NCI-H2227 (cell line): ENCODE data around the gene HMSD.
A peak's percentile ranks its signal among the peaks of the same experiment; 100 is the strongest.

Experiments
- DNase-seq: peaks from one replicate; lab custom pipeline; 2025; ENCODE audit not compliant: unreplicated experiment; lab: John Stamatoyannopoulos, UW

The HMSD gene

DNA sequence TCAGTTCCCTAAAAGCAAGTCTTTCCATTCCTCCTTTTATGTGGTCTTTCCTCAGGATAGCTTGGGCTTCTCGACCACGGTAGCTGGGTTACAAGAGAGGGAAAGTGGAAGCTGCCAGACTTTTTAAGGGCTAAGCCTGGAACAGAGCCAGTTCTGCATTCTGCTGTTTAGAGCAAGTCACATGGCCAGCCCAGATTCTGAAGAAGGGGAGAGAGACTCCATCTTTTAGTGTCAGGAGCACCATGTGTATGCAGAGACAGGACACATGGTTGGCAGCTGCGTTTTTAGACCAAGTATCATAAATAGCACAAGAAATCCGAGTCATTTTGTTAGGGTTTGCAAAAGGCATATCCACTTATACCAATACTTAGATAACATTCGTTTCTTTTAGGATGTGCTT is 4.7 kb downstream of the HMSD start:
- DNase-seq, result no peak

DNA sequence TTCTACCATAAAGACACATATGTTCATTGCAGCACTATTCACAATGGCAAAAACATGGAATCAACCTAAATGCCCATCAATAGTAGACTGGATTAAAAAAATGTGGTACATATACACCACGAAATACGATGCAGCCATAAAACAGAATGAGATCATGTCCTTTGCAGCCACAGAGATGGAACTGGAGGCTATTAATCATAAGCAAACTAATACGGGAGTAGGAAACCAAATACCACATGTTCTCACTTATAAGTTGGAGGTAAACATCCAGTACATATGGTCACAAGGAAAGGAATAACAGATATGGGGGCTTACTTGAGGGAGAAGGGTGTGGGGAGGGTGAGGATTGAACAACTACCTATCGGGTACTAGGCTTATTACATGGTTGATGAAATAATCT is 7.7 kb downstream of the HMSD start:
- DNase-seq, result no peak

DNA sequence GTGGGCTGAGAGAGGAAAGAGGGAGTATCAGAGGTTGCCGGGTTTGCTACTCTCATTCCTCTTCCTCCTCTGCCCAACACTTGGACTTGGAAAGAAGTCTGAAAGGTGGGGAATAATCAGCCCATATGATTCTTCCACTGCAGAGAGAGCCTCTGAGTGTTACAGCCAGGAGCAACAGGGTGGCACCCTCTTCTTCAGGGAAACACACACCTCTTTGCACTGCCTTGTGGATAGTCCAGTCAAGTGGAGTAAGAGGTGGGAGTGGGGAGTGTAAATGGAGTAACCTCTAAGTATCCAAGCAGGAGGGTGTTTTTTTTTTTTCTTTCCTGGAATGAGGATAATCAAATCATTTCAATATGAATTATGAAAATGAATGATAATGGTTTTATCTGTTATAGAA is 11.8 kb downstream of the HMSD start:
- no peak for DNase-seq

DNA sequence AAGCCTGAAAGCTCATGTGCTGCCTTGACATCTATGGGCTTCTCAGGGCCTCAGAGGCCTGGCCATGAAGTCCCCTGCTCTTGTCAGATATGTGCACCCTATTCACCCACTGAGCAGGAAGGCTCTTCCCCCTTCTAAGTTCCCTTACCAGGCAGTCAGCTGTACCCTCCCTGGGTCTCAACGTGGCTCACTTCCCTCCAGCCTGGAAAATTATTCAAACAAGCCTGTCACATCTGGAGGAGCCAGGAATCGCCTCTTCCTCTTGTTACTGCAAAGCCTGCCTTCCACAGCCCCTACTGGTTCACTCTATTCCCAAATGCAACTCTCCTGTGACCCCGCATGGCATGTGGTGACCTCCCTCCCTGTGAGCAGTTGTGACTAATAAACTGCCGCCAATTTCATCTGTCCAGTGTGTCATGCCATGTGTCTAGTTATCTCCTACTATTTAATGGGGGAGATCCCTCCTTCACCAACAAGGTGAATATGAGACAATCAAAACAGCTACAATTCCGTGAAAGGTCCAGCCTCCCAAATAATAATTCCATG is 12.4 kb downstream of the HMSD start:
- DNase-seq, result no peak

DNA sequence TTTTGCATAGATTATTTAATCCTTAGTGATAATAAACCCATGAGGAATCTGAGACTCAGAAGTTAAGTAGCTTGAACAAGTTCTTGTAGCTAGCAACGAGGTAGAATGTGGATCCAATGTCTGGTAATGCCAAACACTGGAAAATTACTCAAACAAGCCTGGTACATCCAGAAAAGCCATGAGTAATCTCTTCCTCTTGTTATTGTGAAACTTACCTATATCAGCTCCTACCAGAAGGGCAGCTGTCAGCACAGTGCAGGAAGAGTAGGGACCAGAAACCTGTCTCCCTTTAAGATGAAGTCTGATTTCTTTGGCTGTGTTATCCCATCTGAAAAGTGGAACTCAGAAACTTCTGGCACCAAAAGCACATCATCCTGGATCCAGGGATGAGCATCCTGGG is 13.0 kb downstream of the HMSD start:
- no peak for DNase-seq

DNA sequence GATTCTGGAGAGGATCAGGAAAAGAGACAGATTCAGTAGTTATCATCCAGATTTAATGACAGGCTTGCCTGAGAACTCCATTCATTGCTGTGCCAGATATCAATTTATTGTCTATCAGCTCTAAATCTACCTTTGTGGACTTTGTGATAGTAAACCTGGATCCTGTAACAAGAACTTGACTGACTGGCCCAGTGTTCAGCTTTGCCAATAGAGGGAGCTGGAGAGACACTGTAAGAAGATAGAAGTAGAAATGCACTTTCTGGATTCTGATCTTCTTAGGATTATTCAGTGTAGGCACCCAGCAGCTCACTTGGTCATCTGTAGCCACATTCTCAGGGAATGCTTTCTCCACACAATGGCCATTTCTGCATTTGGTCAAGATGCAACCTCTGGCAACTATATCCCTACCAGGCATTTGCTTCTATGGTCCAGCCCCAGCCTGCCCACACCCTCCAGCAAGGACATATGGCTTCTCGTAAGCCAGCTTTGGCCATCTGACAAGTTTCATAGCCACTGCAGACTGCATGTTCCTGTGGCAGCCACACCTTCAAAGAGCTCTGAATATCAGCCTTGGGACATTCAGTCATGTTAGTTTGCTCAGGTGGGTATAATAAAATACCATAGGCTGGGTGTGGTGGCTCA is 14.6 kb downstream of the HMSD start:
- DNase-seq, result peak; percentile 65

DNA sequence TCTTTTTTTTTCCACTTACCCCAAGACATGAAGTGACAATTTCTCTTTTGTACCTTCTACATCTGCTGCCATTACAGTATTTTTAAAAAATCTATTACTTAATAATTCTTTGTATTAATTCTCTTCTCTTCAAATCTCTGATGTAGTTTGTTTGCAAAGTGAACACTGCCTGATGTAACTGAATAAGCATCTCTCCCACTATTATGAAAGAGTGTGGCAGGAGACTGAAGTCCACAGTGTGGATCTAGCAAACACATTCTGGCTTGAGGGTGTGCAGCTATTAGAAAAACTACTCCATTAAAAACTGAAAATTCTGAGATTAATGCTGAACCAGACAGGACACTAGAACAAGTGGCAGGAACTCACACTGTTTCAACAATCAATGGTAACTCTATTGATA is 15.8 kb downstream of the HMSD start:
- DNase-seq, result no peak

DNA sequence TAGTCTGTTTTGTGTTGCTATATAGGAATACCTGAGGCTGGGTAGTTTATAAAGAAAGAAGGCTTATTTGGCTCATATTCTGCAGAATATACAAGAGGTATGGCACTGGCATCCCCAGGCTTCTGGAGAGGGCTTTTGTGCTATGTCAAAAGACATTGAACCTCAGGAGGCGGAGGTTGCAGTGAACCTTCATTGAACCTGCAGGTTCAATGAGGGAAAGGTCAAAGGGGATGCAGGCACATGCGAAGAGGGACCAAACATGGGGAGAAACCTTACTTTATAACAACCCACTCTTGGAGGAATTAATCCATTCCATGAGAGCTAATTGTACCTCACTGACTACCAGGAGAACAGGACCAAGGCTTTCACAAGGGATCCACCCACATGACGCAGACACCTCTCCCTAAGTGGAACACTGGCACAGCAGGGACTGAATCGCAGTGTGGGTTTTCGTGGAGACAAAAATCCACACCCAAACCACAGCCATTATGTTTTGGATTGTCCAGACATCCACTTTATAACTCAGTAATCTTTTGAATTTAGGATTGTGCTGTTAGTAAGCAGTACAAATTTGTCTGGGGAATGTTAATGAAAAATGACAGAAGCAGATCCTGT is 16.7 kb downstream of the HMSD start:
- no peak for DNase-seq

DNA sequence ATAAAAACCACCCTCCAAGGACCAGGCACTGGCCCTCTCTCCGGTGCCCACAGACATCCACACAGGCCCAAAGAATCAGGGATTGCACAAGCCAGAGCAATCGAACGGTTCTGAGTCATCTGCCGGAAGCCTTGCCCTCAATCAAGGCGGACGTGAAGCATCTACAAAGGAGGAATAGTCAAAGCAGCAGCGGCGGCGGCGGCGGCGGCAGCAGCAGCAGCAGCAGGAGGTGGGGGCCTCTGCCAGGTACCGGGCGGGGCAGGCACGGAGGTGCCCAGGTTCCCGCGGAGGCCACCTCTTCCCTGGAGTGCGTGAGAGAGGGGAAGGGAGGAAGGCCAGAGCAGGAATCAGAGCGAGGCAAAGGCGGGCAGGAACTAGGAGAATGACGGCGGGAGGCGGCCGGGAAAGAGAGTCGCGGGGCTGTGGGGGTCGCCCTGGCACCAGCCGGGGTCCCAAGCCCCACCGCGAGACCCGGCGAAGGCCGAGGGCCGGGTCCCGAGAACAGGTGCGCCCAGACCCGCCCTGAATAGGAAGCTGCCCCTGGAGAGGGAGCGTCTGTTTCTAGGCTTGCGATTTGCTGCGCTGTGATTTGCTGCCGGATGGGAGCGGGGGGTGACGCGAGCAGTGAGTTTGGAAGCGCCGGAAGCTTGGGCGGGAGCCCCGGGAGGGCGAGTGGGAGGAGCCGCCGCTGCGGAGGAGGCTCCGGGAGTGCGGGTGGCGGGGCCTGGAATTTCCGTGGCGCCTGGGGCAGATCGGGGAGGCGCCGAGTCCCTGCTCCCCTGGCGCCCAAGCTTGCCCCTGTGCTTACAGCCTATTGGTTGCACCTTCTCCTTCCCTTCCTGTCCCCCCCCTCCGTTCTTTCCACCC is 21.1 kb downstream of the HMSD start, which contains the start of gene SERPINB8:
TSS of gene SERPINB8 (plus strand) at position 140 of the 867 bp plus-strand sequence. CDS start 8,228 bp downstream, outside the sequence.
- DNase-seq, result peak; percentile 97

DNA sequence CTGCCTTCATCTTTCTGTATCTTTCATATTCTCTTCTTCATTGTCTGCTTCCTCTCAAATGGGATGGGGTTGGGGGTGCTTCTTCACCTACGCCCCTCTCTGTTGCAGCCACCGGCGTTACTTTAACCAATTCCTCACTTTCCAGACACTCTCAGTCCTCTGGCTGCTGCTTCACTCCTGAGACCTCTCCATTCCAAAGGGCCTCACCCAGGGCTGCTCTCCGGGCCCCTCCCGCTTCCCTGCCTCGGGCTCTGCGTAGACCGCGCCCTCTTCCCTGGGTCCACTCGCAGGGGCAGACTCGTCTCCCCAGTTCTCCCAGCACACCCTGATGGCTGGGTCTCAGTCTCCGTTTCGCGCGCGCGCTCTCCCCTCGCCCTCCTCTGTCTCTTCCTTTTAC is 21.7 kb downstream of the HMSD start:
- DNase-seq, result peak; percentile 74

DNA sequence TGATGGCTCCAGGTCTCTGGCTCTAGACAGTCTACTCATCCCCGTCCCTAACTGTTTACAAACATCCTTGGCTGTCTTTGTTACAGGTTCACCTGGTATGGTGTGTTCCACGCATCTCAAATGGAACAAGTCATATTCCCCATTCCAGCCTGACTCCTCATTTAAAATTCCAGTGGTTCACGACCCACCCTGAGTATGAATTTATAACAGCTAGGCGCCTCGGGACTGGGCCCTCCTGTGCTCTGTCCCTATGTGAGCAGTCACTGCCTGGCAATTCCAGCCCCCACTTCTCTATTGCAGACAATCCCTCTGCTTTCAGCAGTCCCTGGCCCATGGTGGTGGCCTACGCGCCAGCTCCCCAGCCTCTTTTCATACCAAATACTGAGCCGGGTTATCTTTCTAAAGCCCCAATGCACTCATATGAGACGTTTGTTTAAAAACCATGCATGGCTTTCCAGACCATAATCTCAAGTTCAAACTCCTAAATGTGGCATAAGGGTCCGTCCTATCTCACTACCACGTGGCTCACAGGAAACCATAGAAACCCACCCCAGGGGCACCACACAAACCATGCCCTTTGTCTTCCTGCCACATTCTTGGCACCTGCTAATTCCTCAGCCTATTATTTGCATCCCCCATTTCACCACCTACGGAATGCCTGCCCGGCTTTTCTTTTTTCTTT is 22.4 kb downstream of the HMSD start:
- DNase-seq, result peak; percentile 61

DNA sequence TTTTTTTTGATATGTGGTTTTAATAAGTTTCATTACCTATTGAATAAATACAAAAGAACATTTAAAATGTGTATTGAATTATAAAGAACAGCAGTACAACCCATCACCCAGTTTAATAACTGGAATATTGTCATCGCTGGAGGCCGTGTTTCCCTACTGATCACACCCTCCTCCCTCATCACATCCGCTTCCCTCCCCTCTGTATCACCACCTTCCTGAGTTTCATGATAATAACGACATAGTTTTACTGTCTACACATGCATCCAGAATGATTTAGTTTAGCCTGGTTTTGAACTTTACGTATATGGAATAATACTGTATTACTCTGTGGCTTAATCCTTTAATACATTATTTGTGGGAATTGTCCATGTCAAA is 22.9 kb downstream of the HMSD start:
- DNase-seq, result no peak

DNA sequence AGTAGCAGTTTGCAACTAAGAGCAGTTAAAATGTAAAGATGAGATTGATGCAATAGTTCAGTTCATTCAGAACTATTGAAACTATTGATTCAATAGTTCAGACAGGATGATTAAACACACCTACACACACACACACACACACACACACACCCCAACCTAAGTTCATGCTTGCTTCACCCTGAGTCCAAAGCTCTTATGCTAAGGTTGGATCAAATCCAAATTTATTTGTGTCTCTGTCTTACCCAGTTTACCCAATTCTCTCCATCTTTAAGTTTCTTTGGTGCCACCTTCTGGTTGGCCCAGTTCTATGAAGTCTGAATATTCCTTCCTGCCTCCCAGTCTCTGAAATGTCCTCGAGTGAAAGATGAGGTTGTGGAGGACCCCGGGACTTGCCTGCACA is 25.9 kb downstream of the HMSD start:
- DNase-seq, result peak; percentile 44

DNA sequence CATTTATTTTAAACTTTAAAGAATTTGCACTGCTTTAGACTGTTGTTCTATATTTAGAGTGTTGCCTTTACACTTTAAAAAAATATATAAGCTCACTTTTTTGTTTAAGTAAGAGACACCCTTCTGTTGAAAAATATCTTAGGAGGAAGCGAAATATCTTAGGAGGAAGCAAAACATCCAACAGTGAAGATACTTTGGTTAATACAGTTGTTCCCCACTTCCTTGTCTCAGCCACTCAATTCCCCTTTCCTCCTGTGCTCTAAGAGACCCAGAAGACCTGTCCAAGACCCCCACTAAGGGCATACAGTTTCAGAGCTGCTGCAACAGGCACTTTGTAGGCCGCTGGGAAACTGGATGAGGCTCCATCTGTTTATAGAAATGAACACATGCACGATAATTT is 26.5 kb downstream of the HMSD start:
- no peak for DNase-seq

DNA sequence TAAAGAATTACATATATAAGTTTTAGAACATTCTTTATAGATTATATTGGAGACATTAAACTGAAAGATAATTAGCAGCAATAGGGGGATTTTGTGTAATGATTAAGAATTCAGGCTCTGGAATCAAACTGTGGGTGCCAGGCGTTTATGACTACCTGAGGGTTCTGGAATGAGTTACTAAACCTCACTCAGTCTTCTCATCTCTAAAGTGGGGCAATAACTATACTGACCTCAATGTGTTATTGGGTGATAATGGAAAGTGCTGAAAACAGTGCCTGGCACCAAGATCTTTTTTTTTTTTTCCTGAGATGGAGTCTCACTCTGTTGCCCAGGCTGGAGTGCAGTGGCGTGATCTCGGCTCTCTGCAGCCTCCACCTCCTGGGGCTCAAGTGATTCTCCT is 27.9 kb downstream of the HMSD start:
- no peak for DNase-seq

DNA sequence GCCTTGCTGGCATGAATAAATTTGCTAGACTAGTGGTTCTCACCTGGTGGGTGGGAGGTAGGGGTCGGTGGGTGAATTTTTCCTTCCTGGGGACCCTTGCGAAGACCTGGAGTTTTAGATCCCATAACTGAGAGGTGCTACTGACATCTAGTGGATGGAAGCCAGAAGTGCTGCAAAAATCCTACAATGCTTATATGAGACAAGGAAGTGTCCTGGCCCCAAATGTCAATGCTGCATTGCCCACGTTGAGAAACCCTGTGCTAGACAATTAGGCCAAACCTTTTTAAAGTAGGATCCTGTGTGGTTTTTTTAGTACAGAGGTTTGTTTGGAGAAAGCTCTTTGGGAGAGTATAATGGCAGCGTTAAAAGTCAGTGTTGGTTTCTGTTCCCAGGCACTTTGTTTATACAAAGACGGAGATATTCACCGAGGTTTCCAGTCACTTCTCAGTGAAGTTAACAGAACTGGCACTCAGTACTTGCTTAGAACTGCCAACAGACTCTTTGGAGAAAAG is 30.4 kb downstream of the HMSD start:
- peak; percentile 85 for DNase-seq

DNA sequence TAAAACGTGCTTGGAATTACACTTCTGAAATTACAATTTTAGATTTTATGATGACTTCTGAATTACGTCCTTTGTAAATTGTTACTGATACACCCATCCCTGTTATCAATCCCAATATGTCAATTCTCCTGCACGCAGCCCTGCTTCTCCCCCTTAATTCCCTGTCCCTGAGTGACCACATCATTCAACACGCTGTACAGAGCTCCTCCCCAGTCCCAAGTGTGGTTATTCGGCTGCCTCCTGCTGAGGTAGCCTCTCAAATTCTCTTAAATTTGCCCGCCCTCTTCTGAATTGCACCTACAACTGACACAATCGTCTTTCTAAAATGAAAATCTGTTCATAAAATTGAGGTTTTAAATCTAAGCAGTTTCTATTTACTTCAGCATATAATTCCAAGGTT is 30.9 kb downstream of the HMSD start:
- no peak for DNase-seq

DNA sequence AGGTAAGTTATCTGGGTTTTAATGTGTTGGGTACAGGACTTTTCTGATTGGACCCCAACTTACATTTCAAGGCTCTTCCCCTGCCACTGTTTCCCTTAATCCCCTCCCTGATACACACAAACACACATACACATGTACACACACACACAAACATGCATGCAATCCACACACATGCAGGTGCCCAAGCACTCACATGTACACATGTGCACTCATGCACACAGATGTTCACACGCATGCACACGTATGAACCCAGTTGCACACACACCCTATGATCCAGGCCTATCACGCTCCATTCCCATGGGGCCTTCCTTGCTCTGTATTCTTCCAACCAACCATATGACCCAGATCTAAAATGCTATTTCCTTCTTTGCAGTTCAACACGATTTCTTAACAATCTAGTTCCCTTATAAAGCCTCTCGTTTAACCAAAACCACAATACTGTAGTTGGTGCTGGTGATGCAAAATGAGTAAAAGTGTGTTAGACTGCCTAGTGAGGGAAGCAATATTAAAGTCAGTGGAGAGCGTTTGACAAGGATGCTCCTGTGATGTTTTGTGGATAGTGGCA is 31.9 kb downstream of the HMSD start:
- no peak for DNase-seq

DNA sequence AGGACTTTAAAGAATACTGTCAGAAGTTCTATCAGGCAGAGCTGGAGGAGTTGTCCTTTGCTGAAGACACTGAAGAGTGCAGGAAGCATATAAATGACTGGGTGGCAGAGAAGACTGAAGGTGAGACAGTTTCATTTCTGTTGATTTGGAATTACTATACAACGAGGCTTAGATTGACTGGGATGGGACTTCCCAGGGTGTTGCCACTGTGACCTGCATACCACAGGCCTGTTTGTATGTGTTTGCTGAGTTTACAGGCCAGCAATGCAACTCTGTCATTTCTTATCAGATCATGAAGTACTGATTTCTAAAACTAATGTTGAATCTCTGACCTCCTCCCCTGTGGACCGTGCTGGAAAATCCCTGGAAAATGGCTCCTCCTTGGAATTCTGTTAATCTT is 32.6 kb downstream of the HMSD start:
- DNase-seq, result no peak

DNA sequence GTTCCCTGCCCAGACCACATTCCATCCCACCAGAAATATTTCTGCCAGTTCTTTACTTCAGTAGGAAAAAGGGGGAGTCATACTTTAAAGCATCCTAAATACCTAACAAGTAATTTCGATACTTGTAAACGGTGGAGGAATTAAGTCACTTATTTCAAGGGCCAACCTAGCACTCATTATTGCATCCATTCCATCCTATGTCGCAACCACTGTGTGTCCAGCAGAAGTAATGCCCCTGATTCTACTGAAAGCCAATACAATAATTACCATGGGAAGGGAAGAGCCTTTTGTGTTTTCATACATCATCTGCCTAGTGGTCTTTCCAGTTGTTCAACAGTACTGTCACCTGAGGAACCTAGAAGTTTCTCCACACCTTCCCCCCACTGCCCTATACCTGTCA is 33.3 kb downstream of the HMSD start:
- DNase-seq, result no peak

DNA sequence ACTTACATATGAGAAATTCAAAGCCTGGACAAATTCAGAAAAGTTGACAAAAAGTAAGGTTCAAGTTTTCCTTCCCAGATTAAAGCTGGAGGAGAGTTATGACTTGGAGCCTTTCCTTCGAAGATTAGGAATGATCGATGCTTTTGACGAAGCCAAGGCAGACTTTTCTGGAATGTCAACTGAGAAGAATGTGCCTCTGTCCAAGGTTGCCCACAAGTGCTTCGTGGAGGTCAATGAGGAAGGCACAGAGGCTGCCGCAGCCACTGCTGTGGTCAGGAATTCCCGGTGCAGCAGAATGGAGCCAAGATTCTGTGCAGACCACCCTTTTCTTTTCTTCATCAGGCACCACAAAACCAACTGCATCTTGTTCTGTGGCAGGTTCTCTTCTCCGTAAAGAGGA is 37.8 kb downstream of the HMSD start:
- DNase-seq, result no peak
